H1 (cell line): ENCODE data around the gene PMP22. TPM values are rescaled to one million over a fixed set of nuclear protein-coding genes. Genes with fewer than 3 reads are reported as not detected.
"Not testable (repeated sequence)": the region's sequence is repeated elsewhere in the genome, so short reads cannot be mapped to it uniquely, and the experiment has no call there.

ENCODE experiments used
- CTCF ChIA-PET: fragments of 300-600 bp; sonication (Branson Sonifier 250); formaldehyde crosslinking; loops from one replicate; lab custom pipeline; 2021; ENCODE audit not compliant: partially characterized antibody; lab: Charles Lee
- POLR2A ChIA-PET: fragments of 300-600 bp; sonication (Branson Sonifier 250); formaldehyde crosslinking; loops from one replicate; lab custom pipeline; 2021; ENCODE audit warnings: inconsistent platforms; ENCODE audit not compliant: partially characterized antibody; lab: Charles Lee
- DNase-seq, 2 experiments: peaks; one replicate each; pipeline versions ENCODE4 v3.0.0 to v3.0.0-alpha.2; 2010 to 2022; ENCODE audit warnings: low spot score in 2 of 2, low read depth in 1 of 2, mixed read lengths in 1 of 2
- FAIRE-seq: peaks from 2 replicates; lab custom pipeline; 2011; peaks lifted over from hg19 to GRCh38; lab: Jason Lieb, UNC
- H2AFZ ChIP-seq: 2 replicates; pipeline ENCODE4 v1.8.1; 2012; ENCODE audit warnings: low read length, inconsistent platforms
- H2AK5ac ChIP-seq: 2 replicates; pipeline ENCODE4 v1.6.1; 2013; ENCODE audit warnings: low read depth, low read length
- H2BK120ac ChIP-seq: replicated peaks from 2 replicates; pipeline ENCODE3; 2013; ENCODE audit warnings: low read depth, low read length, inconsistent platforms
- H2BK12ac ChIP-seq: 2 replicates; pipeline ENCODE4 v1.6.1; 2013; ENCODE audit warnings: low read depth, low read length
- H2BK15ac ChIP-seq: 2 replicates; pipeline ENCODE4 v1.6.1; 2013; ENCODE audit warnings: low read length
- H2BK20ac ChIP-seq: 2 replicates; pipeline ENCODE4 v1.6.1; 2013; ENCODE audit warnings: low read length
- H2BK5ac ChIP-seq: 2 replicates; pipeline ENCODE4 v1.6.1; 2013; ENCODE audit warnings: low read depth, low read length
- H3K14ac ChIP-seq: 2 replicates; pipeline ENCODE4 v1.6.1; 2013; ENCODE audit warnings: inconsistent platforms; ENCODE audit not compliant: insufficient read length
- H3K18ac ChIP-seq: 2 replicates; pipeline ENCODE4 v1.6.1; 2013; ENCODE audit warnings: low read length; ENCODE audit errors: extremely low read depth
- H3K23ac ChIP-seq: 2 replicates; pipeline ENCODE4 v1.6.1; 2013; ENCODE audit warnings: inconsistent platforms; ENCODE audit not compliant: insufficient read length
- H3K23me2 ChIP-seq: 2 replicates; pipeline ENCODE4 v1.6.1; 2013; ENCODE audit warnings: low read depth, low read length
- H3K27ac ChIP-seq: 2 replicates; pipeline ENCODE4 v1.6.1; 2011; ENCODE audit warnings: low read depth, low read length, inconsistent platforms
- H3K27me3 ChIP-seq, 4 experiments: replicated peaks in 1 of 4; 1 replicate in 1 of 4; 2 replicates in 3 of 4; pipeline versions ENCODE4 v1.6.1 to v1.8.1; 2011 to 2013; ENCODE audit warnings: low read length in 3 of 4, mild to moderate bottlenecking in 3 of 4, inconsistent platforms in 2 of 4, mixed read lengths in 2 of 4, moderate library complexity in 1 of 4; ENCODE audit not compliant: control insufficient read depth in 3 of 4, insufficient read depth in 3 of 4; ENCODE audit errors: extremely low read depth in 1 of 4
- H3K36me3 ChIP-seq, 4 experiments: 2 replicates each; pipeline versions ENCODE4 v1.6.1 to v1.8.1; 2011 to 2013; ENCODE audit warnings: mild to moderate bottlenecking in 4 of 4, low read length in 3 of 4, moderate library complexity in 2 of 4, control low read depth in 1 of 4, inconsistent platforms in 1 of 4; ENCODE audit not compliant: insufficient read depth in 4 of 4, control insufficient read depth in 2 of 4
- H3K4ac ChIP-seq: replicated peaks from 2 replicates; pipeline ENCODE3; 2013; ENCODE audit warnings: low read length, low read depth, mixed read lengths, inconsistent platforms; ENCODE audit not compliant: insufficient read length
- H3K4me1 ChIP-seq, 4 experiments: replicated peaks in 1 of 4; 1 replicate in 1 of 4; 2 replicates in 3 of 4; pipeline versions ENCODE4 v1.6.1 to v1.8.1; 2011 to 2013; ENCODE audit warnings: low read length in 3 of 4, inconsistent platforms in 2 of 4, mixed read lengths in 1 of 4; ENCODE audit not compliant: insufficient read depth in 4 of 4, control insufficient read depth in 3 of 4
- H3K4me2 ChIP-seq, 2 experiments: 2 replicates each; pipeline versions ENCODE4 v1.6.1 to v1.8.1; 2011 to 2013; ENCODE audit warnings: low read depth in 2 of 2, low read length in 2 of 2, control low read depth in 1 of 2, inconsistent platforms in 1 of 2, mild to moderate bottlenecking in 1 of 2; ENCODE audit not compliant: insufficient read depth in 1 of 2
- H3K4me3 ChIP-seq, 4 experiments: fragments of 200-600, 300-600 bp in 1 of 4; sonication (generic), shearing (Covaris generic), sonication (Bioruptor Twin) in 1 of 4; 2 replicates each; pipeline versions ENCODE4 v1.5.1 to v1.8.1; 2011 to 2016; ENCODE audit warnings: low read length in 4 of 4, low read depth in 3 of 4, control low read depth in 2 of 4, inconsistent platforms in 2 of 4, mild to moderate bottlenecking in 2 of 4, mixed read lengths in 1 of 4, moderate library complexity in 1 of 4; ENCODE audit not compliant: insufficient read depth in 2 of 4; ENCODE audit errors: extremely low read depth in 1 of 4
- H3K56ac ChIP-seq: replicated peaks from 2 replicates; pipeline ENCODE3; 2013; ENCODE audit warnings: low read depth, mild to moderate bottlenecking, mixed read lengths, low read length, inconsistent platforms; ENCODE audit not compliant: insufficient read length
- H3K79me1 ChIP-seq: 2 replicates; pipeline ENCODE4 v1.6.1; 2013; ENCODE audit warnings: low read depth, low read length, control low read depth
- H3K79me2 ChIP-seq, 2 experiments: 2 replicates each; pipeline versions ENCODE4 v1.6.1 to v1.8.1; 2012 to 2013; ENCODE audit warnings: low read length in 2 of 2, mild to moderate bottlenecking in 2 of 2, inconsistent platforms in 1 of 2; ENCODE audit not compliant: insufficient read depth in 2 of 2, control insufficient read depth in 1 of 2
- H3K9ac ChIP-seq, 4 experiments: replicated peaks in 1 of 4; 1 replicate in 1 of 4; 2 replicates in 3 of 4; pipeline versions ENCODE4 v1.6.1 to v1.8.1; 2011 to 2013; ENCODE audit warnings: low read depth in 3 of 4, low read length in 3 of 4, control low read depth in 2 of 4, mild to moderate bottlenecking in 2 of 4, moderate library complexity in 2 of 4, inconsistent platforms in 1 of 4; ENCODE audit errors: extremely low read depth in 1 of 4
- H3K9me3 ChIP-seq, 2 experiments: 2 replicates each; pipeline versions ENCODE4 v1.6.1 to v1.8.1; 2012 to 2013; ENCODE audit warnings: mild to moderate bottlenecking in 2 of 2, moderate library complexity in 2 of 2, control low read depth in 1 of 2, inconsistent platforms in 1 of 2, low read depth in 1 of 2, low read length in 1 of 2, mixed read lengths in 1 of 2; ENCODE audit not compliant: insufficient read depth in 2 of 2
- H4K20me1 ChIP-seq, 2 experiments: replicated peaks in 1 of 2; 2 replicates each; pipeline versions ENCODE3 to v1.8.1; 2011 to 2013; ENCODE audit warnings: inconsistent platforms in 2 of 2, low read length in 2 of 2, mild to moderate bottlenecking in 1 of 2; ENCODE audit not compliant: insufficient read depth in 2 of 2, control insufficient read depth in 1 of 2
- H4K5ac ChIP-seq: 2 replicates; pipeline ENCODE4 v1.6.1; 2013; ENCODE audit warnings: low read length, low read depth, mixed read lengths, inconsistent platforms; ENCODE audit not compliant: insufficient read length
- H4K8ac ChIP-seq: 2 replicates; pipeline ENCODE4 v1.8.0; 2013; ENCODE audit warnings: mild to moderate bottlenecking, moderate library complexity, low read length, inconsistent platforms; ENCODE audit not compliant: insufficient read depth; ENCODE audit errors: extremely low read depth
- H4K91ac ChIP-seq: replicated peaks from 2 replicates; pipeline ENCODE3; 2013; ENCODE audit warnings: low read length, mixed read lengths, inconsistent platforms; ENCODE audit not compliant: insufficient read length
- WGBS, 2 experiments: shearing (Covaris generic) in 1 of 2; methylation state at CpG; one replicate each; pipeline versions ENCODE4 v1.1.6 to v1.1.7; 2013 to 2015; ENCODE audit warnings: low lambda C conversion rate in 2 of 2, mixed read lengths in 2 of 2, inconsistent platforms in 1 of 2, low coverage in 1 of 2, missing lambda C conversion rate in 1 of 2; ENCODE audit not compliant: insufficient replicate concordance in 2 of 2, insufficient coverage in 1 of 2, insufficient read length in 1 of 2; ENCODE audit errors: extremely low coverage in 1 of 2, missing lambda C conversion rate in 1 of 2; 5-methylcytosine and 5-hydroxymethylcytosine counted together
- polyA plus RNA-seq, 7 experiments: library from polyadenylated mRNA; depleted of rRNA in 3 of 7; stranded (reverse) in 5 of 7; unstranded in 2 of 7; fragments of >200 nt in 5 of 7; fragments of 200-250 nt in 2 of 7; gene quantifications; 1 replicate in 5 of 7; 2 replicates in 1 of 7; 4 replicates in 1 of 7; pipeline versions ENCODE4 v1.2.1 to v1.2.3, GENCODE V29; 2011 to 2013; ENCODE audit warnings: missing spikeins in 2 of 7, mixed read lengths in 2 of 7
- total RNA-seq: library from RNA; stranded (reverse); fragmentation: NEBNext Ultra II Directional; extraction: Animal tissue kit (Norgen Biotek cat#: 25700); gene quantifications from 2 replicates; pipeline ENCODE4 v1.2.1, GENCODE V29; 2021

The PMP22 gene
- total and polyA plus RNA-seq, 2 of the 8 experiments (the other 6 are each of a cell fraction or from before 2014, with no cell fraction given) = 0.84 to 4.9 TPM

- H2BK20ac ChIP-seq, H3K36me3 ChIP-seq, H2AFZ ChIP-seq, H3K56ac ChIP-seq, H4K8ac ChIP-seq, H4K5ac ChIP-seq, H3K23me2 ChIP-seq, H2AK5ac ChIP-seq, POLR2A ChIA-PET, H3K27ac ChIP-seq, H4K20me1 ChIP-seq, H3K4me1 ChIP-seq, H3K4me3 ChIP-seq, H2BK12ac ChIP-seq, FAIRE-seq, H2BK15ac ChIP-seq, H3K79me1 ChIP-seq, H3K9ac ChIP-seq, H3K4ac ChIP-seq, H3K18ac ChIP-seq, H3K9me3 ChIP-seq, H3K27me3 ChIP-seq, CTCF ChIA-PET, H2BK5ac ChIP-seq, H4K91ac ChIP-seq, H3K4me2 ChIP-seq, H3K79me2 ChIP-seq, DNase-seq, H3K23ac ChIP-seq, H2BK120ac ChIP-seq, H3K14ac ChIP-seq: not testable (repeated sequence)
- WGBS, 2 experiments = 89% methylated on average over 2 of the region's 2 CpGs; no CpG with 5 or more reads in 1 of the 2 experiments
These were observed 62.1 kb downstream of the PMP22 start for GRCh38 chr17:15203062-15203461.

GRCh38 chr17:15200574-15200973 is 64.6 kb downstream of the PMP22 start:
- H3K4ac ChIP-seq, H3K79me2 ChIP-seq, H3K4me2 ChIP-seq, H2BK20ac ChIP-seq, H3K23me2 ChIP-seq, H2BK12ac ChIP-seq, H3K36me3 ChIP-seq, H3K27me3 ChIP-seq, FAIRE-seq, H3K4me1 ChIP-seq, DNase-seq, H3K79me1 ChIP-seq, H3K56ac ChIP-seq, POLR2A ChIA-PET, H3K9ac ChIP-seq, H3K27ac ChIP-seq, H2AFZ ChIP-seq, H2BK120ac ChIP-seq, H4K20me1 ChIP-seq, H3K18ac ChIP-seq, H4K91ac ChIP-seq, H3K14ac ChIP-seq, H3K4me3 ChIP-seq, H2AK5ac ChIP-seq, H2BK15ac ChIP-seq, H2BK5ac ChIP-seq, H4K5ac ChIP-seq, H3K23ac ChIP-seq, H4K8ac ChIP-seq: not testable (repeated sequence)
- peaks cover 7 to 12% of the 10 kb centered on the region in 2 experiments; a peak in 2 of 4 replicates for H3K9me3 ChIP-seq
- CTCF ChIA-PET = interaction anchor here (1.2 to 1.9 kb wide), 2 partner anchors 13 to 29 kb away, joined by 3 to 5 read pairs; no protein-coding TSS in a partner anchor
- WGBS, 2 experiments = 90% methylated on average over 2 of the region's 2 CpGs; no CpG with 5 or more reads in 1 of the 2 experiments
